ENCODE results near the gene EPB41L1. TPM values are rescaled to one million over a fixed set of nuclear protein-coding genes. Genes with fewer than 3 reads are reported as not detected.

EPB41L1 gene
- total RNA-seq, 2 donors from 2014 or later, result 17.5 to 18.1 TPM

DNA sequence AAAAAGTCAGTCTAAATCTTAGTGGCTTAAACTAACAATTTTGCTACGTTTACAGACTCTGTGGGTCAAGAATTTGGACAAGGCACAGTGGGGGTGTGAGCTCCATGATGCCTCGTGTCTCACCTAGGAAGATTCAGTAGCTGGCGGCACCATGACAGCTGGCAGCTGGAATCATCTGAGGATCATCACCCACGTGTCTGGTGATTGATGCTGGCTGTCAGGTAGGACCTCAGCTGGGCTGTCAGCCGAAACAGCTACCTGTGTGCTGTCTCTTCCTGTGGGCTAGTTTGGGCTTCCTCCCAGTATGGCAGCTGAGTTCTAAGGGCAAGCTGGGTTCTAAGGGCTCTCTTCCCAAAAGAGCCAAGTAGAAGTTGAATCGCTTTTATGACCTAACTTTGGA, 125.2 kb downstream of the EPB41L1 start:
- DNase-seq (ENCODE audit: low spot score), result no peak
- no peaks in the 10 kb centered on the region for H3K27me3 ChIP-seq

DNA sequence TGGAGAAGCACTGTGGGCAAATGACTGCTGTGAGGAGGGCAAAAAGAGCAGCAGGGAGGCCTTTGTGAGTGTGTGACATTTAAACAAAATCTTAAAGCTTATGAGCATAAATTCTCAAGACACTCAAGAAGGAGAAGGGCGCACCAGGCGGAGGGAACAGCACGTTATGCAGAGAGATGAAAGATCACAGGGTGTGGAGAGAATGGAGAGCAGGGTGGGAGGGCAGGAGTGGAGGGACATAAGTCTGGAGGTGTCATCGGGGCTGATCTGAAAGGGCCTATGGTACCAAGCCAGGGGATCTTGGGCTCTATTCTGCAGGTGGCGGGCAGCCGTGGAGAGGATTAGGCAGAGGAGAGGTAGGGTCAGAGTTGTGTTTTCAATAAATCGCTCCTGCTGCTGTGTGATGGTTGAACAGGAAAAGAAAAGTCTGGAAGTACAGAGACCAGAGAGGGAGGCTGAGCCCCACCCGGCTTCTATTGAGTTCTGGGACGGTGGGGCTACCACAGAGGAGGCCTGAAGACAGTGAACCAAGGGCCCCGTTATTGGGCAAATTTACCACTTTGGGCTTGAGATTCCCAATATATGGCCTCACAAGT, 127.3 kb downstream of the EPB41L1 start:
- Histone ChIP-seq H3K9me3 (no peaks in the 10 kb centered on the region), H3K4me1 (no peaks in the 10 kb centered on the region), H3K27me3 (no peaks in the 10 kb centered on the region), H3K36me3 (no peaks in the 10 kb centered on the region), H3K27ac (no peak overlapping the region), H3K4me3 (no peak overlapping the region)
- DNase-seq (ENCODE audit: low spot score), result no peak
- TF ChIP-seq, protein P1, sequence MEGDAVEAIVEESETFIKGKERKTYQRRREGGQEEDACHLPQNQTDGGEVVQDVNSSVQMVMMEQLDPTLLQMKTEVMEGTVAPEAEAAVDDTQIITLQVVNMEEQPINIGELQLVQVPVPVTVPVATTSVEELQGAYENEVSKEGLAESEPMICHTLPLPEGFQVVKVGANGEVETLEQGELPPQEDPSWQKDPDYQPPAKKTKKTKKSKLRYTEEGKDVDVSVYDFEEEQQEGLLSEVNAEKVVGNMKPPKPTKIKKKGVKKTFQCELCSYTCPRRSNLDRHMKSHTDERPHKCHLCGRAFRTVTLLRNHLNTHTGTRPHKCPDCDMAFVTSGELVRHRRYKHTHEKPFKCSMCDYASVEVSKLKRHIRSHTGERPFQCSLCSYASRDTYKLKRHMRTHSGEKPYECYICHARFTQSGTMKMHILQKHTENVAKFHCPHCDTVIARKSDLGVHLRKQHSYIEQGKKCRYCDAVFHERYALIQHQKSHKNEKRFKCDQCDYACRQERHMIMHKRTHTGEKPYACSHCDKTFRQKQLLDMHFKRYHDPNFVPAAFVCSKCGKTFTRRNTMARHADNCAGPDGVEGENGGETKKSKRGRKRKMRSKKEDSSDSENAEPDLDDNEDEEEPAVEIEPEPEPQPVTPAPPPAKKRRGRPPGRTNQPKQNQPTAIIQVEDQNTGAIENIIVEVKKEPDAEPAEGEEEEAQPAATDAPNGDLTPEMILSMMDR (IDR thresholded peaks at IDR 0.05), result no peak

More for the DNA sequence above, 125.2 kb downstream of the EPB41L1 start:
- no peak overlapping the region for H3K4me3 ChIP-seq
- H3K9me3 ChIP-seq, result no peaks in the 10 kb centered on the region
- TF ChIP-seq, protein P1 (IDR thresholded peaks at IDR 0.05), result no peak
- no peak overlapping the region for H3K27ac ChIP-seq
- H3K4me1 ChIP-seq, result no peaks in the 10 kb centered on the region
- H3K36me3 ChIP-seq, result no peaks in the 10 kb centered on the region

Other genes with a start within 250 kb of the EPB41L1 start
- 10 to 100 TPM; 64.0 to 91.2 TPM for gene SCAND1, start 200.2 kb upstream of the EPB41L1 start, total RNA-seq
- 1 to 10 TPM; 1.0 to 4.0 TPM for gene CNBD2, start 186.2 kb upstream of the EPB41L1 start, total RNA-seq
- gene AAR2, start 81.7 kb downstream of the EPB41L1 start, total RNA-seq, result 10 to 100 TPM; 18.9 to 22.8 TPM
- 10 to 100 TPM; 30.0 to 50.2 TPM for gene DLGAP4, start 151.6 kb downstream of the EPB41L1 start, total RNA-seq